ENCODE data around the gene TXNRD1.
"Not testable (repeated sequence)": the region's sequence is repeated elsewhere in the genome, so short reads cannot be mapped to it uniquely, and the experiment has no call there.

The TXNRD1 gene

DNA sequence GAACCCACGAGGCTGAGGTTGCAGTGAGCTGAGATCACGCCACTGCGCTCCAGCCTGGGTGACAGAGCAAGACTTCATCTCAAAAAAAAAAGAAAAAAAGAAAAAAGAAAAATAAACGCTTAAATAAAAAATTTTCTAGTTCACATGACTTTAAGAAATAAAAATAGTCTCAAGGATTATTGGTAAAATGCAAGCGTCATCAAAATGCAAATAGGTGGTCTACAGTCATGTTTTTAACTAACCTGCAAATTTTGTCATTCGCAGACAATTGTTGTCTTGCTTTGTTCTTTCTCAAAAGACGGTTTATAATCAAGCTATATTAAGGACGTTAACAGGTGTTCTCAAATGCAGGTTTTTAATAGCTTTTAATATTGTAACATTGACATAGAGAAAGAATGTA, 22.4 kb downstream of the TXNRD1 start:
- DNase-seq, result no peak
- Mint-ChIP-seq H3K27ac (no peak overlapping the region), H3K36me3 (peaks cover 5% of the 10 kb centered on the region), H3K9me3 (peaks cover 19% of the 10 kb centered on the region), H3K4me1 (no peaks in the 10 kb centered on the region), H3K27me3 (peaks cover 18% of the 10 kb centered on the region), H3K4me3 (no peak overlapping the region)
- CTCF ChIA-PET, result no interaction called here

- CTCF ChIA-PET, result interaction anchor here (1.4 kb wide), 1 partner anchor 22 kb away, joined by 5 read pairs; no protein-coding TSS in a partner anchor
- H3K36me3 Mint-ChIP-seq, result no peaks in the 10 kb centered on the region
- no peaks in the 10 kb centered on the region for H3K4me1 Mint-ChIP-seq
- no peak overlapping the region for H3K4me3 Mint-ChIP-seq
- H3K27ac Mint-ChIP-seq, result no peak overlapping the region
- H3K27me3 Mint-ChIP-seq, result peaks cover 27% of the 10 kb centered on the region
- DNase-seq, result no peak
- no peaks in the 10 kb centered on the region for H3K9me3 Mint-ChIP-seq
These were observed 27.1 kb downstream of the TXNRD1 start for GRCh38 chr12:104242546-104243206.

- Mint-ChIP-seq H3K36me3 (no peaks in the 10 kb centered on the region), H3K27me3 (peaks cover 26% of the 10 kb centered on the region), H3K4me1 (no peaks in the 10 kb centered on the region), H3K27ac (no peak overlapping the region), H3K9me3 (no peaks in the 10 kb centered on the region), H3K4me3 (no peak overlapping the region)
- CTCF ChIA-PET, result interaction anchor here (1.4 kb wide), 1 partner anchor 23 kb away, joined by 5 read pairs; no protein-coding TSS in a partner anchor
- DNase-seq, result no peak
These were observed 28.0 kb downstream of the TXNRD1 start for GRCh38 chr12:104243551-104243950.

DNA sequence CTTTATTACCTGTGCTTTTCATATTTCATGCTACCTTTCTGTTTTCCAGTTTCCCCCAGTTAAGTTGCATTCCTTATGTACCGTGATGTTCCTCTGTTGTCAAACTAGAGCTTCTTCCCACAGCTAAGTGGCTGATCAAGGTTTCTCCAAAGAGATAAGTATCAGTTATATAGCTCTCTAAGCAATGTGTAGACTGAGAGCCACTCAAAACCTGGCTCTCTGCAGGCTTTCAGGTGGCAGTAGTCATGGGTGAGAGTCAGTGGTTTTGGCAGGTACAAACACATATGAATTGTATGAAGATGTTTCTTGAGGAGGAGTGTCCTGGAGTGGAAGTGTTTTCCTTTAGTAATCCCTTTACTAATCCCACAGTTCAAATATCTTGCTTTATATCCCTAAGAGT, 28.4 kb downstream of the TXNRD1 start:
- peaks cover 22% of the 10 kb centered on the region for H3K27me3 Mint-ChIP-seq
- CTCF ChIA-PET, result interaction anchor here (1.4 kb wide), 1 partner anchor 24 kb away, joined by 5 read pairs; no protein-coding TSS in a partner anchor

DNA sequence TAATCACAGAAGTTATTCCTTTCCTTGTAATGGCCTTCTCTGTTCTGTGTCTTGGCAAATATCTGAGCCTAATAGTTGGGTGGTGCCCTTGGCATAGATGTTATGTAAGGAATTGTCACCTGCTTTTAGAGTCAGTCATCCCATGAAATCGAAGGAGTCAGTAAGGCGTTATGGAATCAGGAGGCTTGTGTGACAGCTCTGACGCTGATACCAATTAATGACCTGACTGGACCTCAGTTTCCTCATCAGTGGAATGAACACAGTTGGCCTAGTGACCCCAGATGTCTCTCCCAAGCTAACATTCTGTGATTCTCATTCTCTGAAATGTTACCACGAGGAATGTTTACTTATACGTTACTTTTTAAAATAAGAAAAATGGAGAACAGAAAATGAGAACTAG, 32.1 kb downstream of the TXNRD1 start:
- H3K9me3 Mint-ChIP-seq, result no peaks in the 10 kb centered on the region
- DNase-seq, result no peak
- H3K4me3 Mint-ChIP-seq, result no peak overlapping the region
- H3K27ac Mint-ChIP-seq, result no peak overlapping the region
- H3K27me3 Mint-ChIP-seq, result peaks cover 12% of the 10 kb centered on the region
- H3K36me3 Mint-ChIP-seq, result no peaks in the 10 kb centered on the region
- CTCF ChIA-PET, result no interaction called here
- no peaks in the 10 kb centered on the region for H3K4me1 Mint-ChIP-seq

More for the DNA sequence above, 28.4 kb downstream of the TXNRD1 start:
- no peaks in the 10 kb centered on the region for H3K4me1 Mint-ChIP-seq
- no peaks in the 10 kb centered on the region for H3K9me3 Mint-ChIP-seq
- H3K27ac Mint-ChIP-seq, result no peak overlapping the region
- H3K36me3 Mint-ChIP-seq, result no peaks in the 10 kb centered on the region
- DNase-seq, result no peak
- no peak overlapping the region for H3K4me3 Mint-ChIP-seq

- DNase-seq, result no peak
- CTCF ChIA-PET, result no interaction called here
- Mint-ChIP-seq H3K4me1 (no peaks in the 10 kb centered on the region), H3K27ac (no peak overlapping the region), H3K9me3 (no peaks in the 10 kb centered on the region), H3K36me3 (no peaks in the 10 kb centered on the region), H3K4me3 (no peak overlapping the region), H3K27me3 (peaks cover 14% of the 10 kb centered on the region)
These were observed 32.9 kb downstream of the TXNRD1 start for GRCh38 chr12:104248444-104248843.

GRCh38 chr12:104249017-104249416, 33.4 kb downstream of the TXNRD1 start:
- CTCF ChIA-PET, result no interaction called here
- H3K4me1 Mint-ChIP-seq, result no peaks in the 10 kb centered on the region
- no peaks in the 10 kb centered on the region for H3K36me3 Mint-ChIP-seq
- peaks cover 8% of the 10 kb centered on the region for H3K27me3 Mint-ChIP-seq
- DNase-seq, result no peak
- no peak overlapping the region for H3K4me3 Mint-ChIP-seq
- no peaks in the 10 kb centered on the region for H3K9me3 Mint-ChIP-seq
- H3K27ac Mint-ChIP-seq, result no peak overlapping the region

- no peak overlapping the region for H3K27ac Mint-ChIP-seq
- H3K4me3 Mint-ChIP-seq, result no peak overlapping the region
- no peaks in the 10 kb centered on the region for H3K9me3 Mint-ChIP-seq
- H3K36me3 Mint-ChIP-seq, result no peaks in the 10 kb centered on the region
- H3K4me1 Mint-ChIP-seq, result no peaks in the 10 kb centered on the region
- no peak for DNase-seq
- CTCF ChIA-PET, result no interaction called here
- peaks cover 3% of the 10 kb centered on the region for H3K27me3 Mint-ChIP-seq
These were observed 34.3 kb downstream of the TXNRD1 start for GRCh38 chr12:104249898-104250297.

DNA sequence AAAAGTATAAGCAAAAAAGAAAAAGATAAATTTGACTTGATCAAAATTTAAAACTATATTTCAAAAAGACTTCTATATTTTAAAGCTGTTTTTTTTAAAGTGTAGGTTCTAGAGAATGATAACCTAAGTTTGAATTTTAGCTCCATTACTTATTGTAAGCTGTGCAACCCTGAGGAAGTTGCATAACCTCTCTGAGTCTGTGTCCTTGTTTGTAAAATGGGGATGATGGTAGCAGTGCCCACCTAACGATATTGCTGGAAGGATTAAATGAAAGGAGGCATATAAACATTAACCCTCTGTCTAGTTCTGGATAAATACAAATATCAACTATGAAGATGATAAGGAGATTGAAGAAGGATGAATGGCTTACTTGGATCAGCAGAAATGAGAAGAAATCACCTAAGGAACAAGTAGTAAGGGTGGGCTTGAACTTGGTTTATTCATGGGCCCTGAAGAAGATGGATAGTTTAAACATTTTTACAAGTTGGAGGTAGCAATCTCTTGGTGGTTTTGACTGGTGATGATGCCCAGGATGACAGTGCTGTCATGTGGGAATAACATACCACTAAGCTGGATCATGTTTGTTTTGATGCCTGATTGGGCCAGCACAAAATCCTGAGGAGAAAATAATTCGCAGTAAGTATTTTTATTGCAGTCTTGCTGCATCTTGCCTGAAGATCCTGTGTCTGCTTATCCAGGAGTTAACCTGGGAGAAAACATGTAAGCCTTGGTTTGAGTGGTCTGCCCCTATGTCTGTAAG, 35.0 kb downstream of the TXNRD1 start:
- H3K9me3 Mint-ChIP-seq, result no peaks in the 10 kb centered on the region
- H3K4me3 Mint-ChIP-seq, result no peak overlapping the region
- no peak for DNase-seq
- H3K36me3 Mint-ChIP-seq, result no peaks in the 10 kb centered on the region
- no peak overlapping the region for H3K27ac Mint-ChIP-seq
- CTCF ChIA-PET, result no interaction called here
- no peaks in the 10 kb centered on the region for H3K4me1 Mint-ChIP-seq
- H3K27me3 Mint-ChIP-seq, result peaks cover 3% of the 10 kb centered on the region

GRCh38 chr12:104257913-104258472, 42.4 kb downstream of the TXNRD1 start:
- no peak overlapping the region for H3K4me3 Mint-ChIP-seq
- H3K27me3 Mint-ChIP-seq, result peaks cover 7% of the 10 kb centered on the region
- no peaks in the 10 kb centered on the region for H3K9me3 Mint-ChIP-seq
- no peak overlapping the region for H3K27ac Mint-ChIP-seq
- no peak for DNase-seq
- H3K36me3 Mint-ChIP-seq, result no peaks in the 10 kb centered on the region
- CTCF ChIA-PET, result no interaction called here
- no peaks in the 10 kb centered on the region for H3K4me1 Mint-ChIP-seq

DNA sequence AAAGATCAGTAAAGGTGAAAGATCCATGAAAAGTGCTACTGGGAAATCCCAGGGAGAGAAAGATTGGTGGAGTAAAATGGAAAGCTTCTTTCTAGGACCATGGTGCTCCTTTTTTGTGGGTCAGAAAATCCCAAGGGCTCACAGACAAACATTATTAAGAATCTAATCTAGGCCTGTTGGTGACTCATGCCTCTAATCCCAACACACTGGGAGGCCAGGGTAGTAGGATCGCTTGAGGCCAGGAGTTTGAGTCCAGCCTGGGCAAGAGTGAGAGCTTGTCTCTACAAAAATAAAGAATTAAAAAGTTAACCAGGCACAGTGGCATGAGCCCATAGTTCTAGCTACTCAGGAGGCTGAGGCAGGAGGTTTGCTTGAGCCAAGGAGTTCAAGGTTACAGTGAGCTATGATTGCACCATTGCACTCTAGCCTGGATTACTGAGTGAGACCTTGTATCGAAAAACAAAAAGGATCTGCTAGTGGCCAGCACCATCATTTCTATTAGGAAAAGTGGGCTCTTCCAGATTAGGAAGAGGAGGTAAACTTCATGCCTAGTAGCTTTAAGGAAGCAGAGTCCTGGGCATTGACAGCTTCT, 43.0 kb downstream of the TXNRD1 start:
- peaks cover 4% of the 10 kb centered on the region for H3K27me3 Mint-ChIP-seq

DNA sequence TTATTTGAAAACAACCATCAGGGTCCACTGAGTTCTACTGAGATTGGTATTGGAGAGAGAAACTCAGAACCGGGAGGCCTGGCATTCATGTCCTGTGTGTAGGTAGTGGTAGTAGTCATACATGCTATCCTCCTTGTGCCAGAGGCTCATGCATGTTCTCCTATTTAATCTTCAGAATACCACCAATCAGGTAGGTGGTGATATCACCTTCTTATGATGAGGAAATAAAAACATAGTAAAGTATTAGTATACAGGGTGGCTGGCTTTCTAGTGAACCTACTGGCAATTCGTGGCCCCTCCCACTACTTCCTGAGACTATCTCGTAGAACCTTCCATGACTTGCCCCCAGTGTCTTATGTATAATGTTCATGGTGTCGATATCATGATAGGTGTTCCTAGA, 47.4 kb downstream of the TXNRD1 start:
- Mint-ChIP-seq H3K27ac (no peak overlapping the region), H3K9me3 (no peaks in the 10 kb centered on the region), H3K36me3 (no peaks in the 10 kb centered on the region), H3K27me3 (no peaks in the 10 kb centered on the region), H3K4me3 (no peak overlapping the region), H3K4me1 (no peaks in the 10 kb centered on the region)
- CTCF ChIA-PET, result interaction anchor here (0.6 kb wide), 1 partner anchor 45 kb away, joined by 3 read pairs; no protein-coding TSS in a partner anchor
- no peak for DNase-seq

More for the DNA sequence above, 43.0 kb downstream of the TXNRD1 start:
- no peak for DNase-seq
- no peak overlapping the region for H3K4me3 Mint-ChIP-seq
- CTCF ChIA-PET, result no interaction called here
- no peak overlapping the region for H3K27ac Mint-ChIP-seq
- H3K36me3 Mint-ChIP-seq, result no peaks in the 10 kb centered on the region
- no peaks in the 10 kb centered on the region for H3K9me3 Mint-ChIP-seq
- H3K4me1 Mint-ChIP-seq, result no peaks in the 10 kb centered on the region

- Mint-ChIP-seq H3K9me3 (no peaks in the 10 kb centered on the region), H3K4me1 (no peaks in the 10 kb centered on the region), H3K27me3 (no peaks in the 10 kb centered on the region), H3K4me3 (no peak overlapping the region), H3K27ac (no peak overlapping the region), H3K36me3 (no peaks in the 10 kb centered on the region)
- DNase-seq, result no peak
- CTCF ChIA-PET, result interaction anchor here (0.6 kb wide), 1 partner anchor 45 kb away, joined by 3 read pairs; no protein-coding TSS in a partner anchor
These were observed 48.2 kb downstream of the TXNRD1 start for GRCh38 chr12:104263580-104264358.

DNA sequence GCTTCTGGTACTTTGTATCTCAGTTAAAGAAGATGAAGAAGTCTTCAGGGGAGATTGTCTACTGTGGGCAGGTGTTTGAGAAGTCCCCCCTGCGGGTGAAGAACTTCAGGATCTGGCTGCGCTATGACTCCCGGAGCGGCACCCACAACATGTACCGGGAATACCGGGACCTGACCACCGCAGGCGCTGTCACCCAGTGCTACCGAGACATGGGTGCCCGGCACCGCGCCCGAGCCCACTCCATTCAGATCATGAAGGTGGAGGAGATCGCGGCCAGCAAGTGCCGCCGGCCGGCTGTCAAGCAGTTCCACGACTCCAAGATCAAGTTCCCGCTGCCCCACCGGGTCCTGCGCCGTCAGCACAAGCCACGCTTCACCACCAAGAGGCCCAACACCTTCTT, 49.9 kb downstream of the TXNRD1 start:
- CTCF ChIA-PET, result not testable (repeated sequence)

More for the DNA sequence above, 49.9 kb downstream of the TXNRD1 start:
- not testable (repeated sequence) for H3K27ac Mint-ChIP-seq, H3K27me3 Mint-ChIP-seq, H3K4me1 Mint-ChIP-seq, H3K36me3 Mint-ChIP-seq, H3K9me3 Mint-ChIP-seq, DNase-seq, H3K4me3 Mint-ChIP-seq
